Neural cell (in vitro differentiated cells): Measurements from ENCODE around the gene NUP98. TPM values are rescaled to one million over a fixed set of nuclear protein-coding genes. Genes with fewer than 3 reads are reported as not detected.

ENCODE experiments used
- H2AFZ ChIP-seq: fragments of 200-600, 300-800 bp; sonication (generic), shearing (Covaris generic); 2 replicates; pipeline ENCODE4 v1.6.0; 2014; ENCODE audit warnings: low read depth, mild to moderate bottlenecking, antibody characterized with exemption, low read length, moderate library complexity
- H3F3A ChIP-seq: fragments of 200-600 bp; shearing (Covaris generic); 2 replicates; pipeline ENCODE4 v1.6.1; 2016; ENCODE audit warnings: mild to moderate bottlenecking, moderate library complexity, mixed read lengths, antibody characterized with exemption, low read length; ENCODE audit not compliant: insufficient read depth, poor library complexity, severe bottlenecking
- H3K27ac ChIP-seq: fragments of 200-600, 300-800 bp; sonication (generic), shearing (Covaris generic); 2 replicates; pipeline ENCODE4 v1.5.1; 2014; ENCODE audit warnings: mild to moderate bottlenecking, low read length, moderate library complexity
- H3K27me3 ChIP-seq: fragments of 300-800, 200-600 bp; sonication (generic), shearing (Covaris generic); 2 replicates; pipeline ENCODE4 v1.6.0; 2014; ENCODE audit warnings: mild to moderate bottlenecking, low read depth, low read length, moderate library complexity; ENCODE audit not compliant: insufficient read depth
- H3K36me3 ChIP-seq: fragments of 300-800, 200-600 bp; sonication (generic), shearing (Covaris generic); 2 replicates; pipeline ENCODE4 v1.5.1; 2014; ENCODE audit warnings: mild to moderate bottlenecking, antibody characterized with exemption, low read length, moderate library complexity; ENCODE audit not compliant: insufficient read depth
- H3K4me2 ChIP-seq: fragments of 300-800, 200-600 bp; sonication (generic), shearing (Covaris generic); 2 replicates; pipeline ENCODE4 v1.6.0; 2014; ENCODE audit warnings: mild to moderate bottlenecking, low read length
- H3K4me3 ChIP-seq: fragments of 300-800, 200-600 bp; sonication (generic), shearing (Covaris generic); 2 replicates; pipeline ENCODE4 v1.5.1; 2014; ENCODE audit warnings: mild to moderate bottlenecking, low read length, moderate library complexity
- H3K79me2 ChIP-seq: fragments of 200-600 bp; shearing (Covaris generic); replicated peaks from 2 replicates; pipeline ENCODE4 v1.6.0; 2014; ENCODE audit warnings: mild to moderate bottlenecking, low read length, moderate library complexity; ENCODE audit not compliant: insufficient read depth
- H3K9ac ChIP-seq: fragments of 300-800, 200-600 bp; sonication (generic), shearing (Covaris generic); 2 replicates; pipeline ENCODE4 v1.6.1; 2016; ENCODE audit warnings: mild to moderate bottlenecking, low read length, mixed read lengths
- H3K9me2 ChIP-seq: fragments of 200-600 bp; shearing (Covaris generic); 2 replicates; pipeline ENCODE4 v1.6.1; 2016; ENCODE audit warnings: mild to moderate bottlenecking, low read length, mixed read lengths; ENCODE audit not compliant: insufficient read depth
- H3K9me3 ChIP-seq: fragments of 200-600, 300-800 bp; sonication (generic), shearing (Covaris generic); 2 replicates; pipeline ENCODE4 v1.6.1; 2016; ENCODE audit warnings: mild to moderate bottlenecking, mixed run types, low read length, moderate library complexity, mixed read lengths
- H4K20me1 ChIP-seq: fragments of 200-600 bp; shearing (Covaris generic); 2 replicates; pipeline ENCODE4 v1.6.1; 2016; ENCODE audit warnings: mild to moderate bottlenecking, mixed run types; ENCODE audit not compliant: insufficient read depth
- EP300 ChIP-seq: fragments of 450-650 bp; conservative IDR thresholded peaks from 2 replicates; pipeline ENCODE4 v1.6.1; 2014; ENCODE audit warnings: antibody characterized with exemption, mild to moderate bottlenecking, moderate library complexity; ENCODE audit not compliant: poor library complexity, severe bottlenecking
- EZH2 ChIP-seq: fragments of 200-600, 300-800 bp; shearing (Covaris generic), sonication (generic); IDR thresholded peaks from 2 replicates; pipeline ENCODE4 v1.6.1; 2014; ENCODE audit warnings: antibody characterized with exemption, low read length, borderline replicate concordance, mild to moderate bottlenecking; ENCODE audit not compliant: insufficient read depth, poor library complexity, severe bottlenecking
- MXI1 ChIP-seq: fragments of 450-650 bp; conservative IDR thresholded peaks from 2 replicates; pipeline ENCODE4 v1.6.1; 2014; ENCODE audit warnings: antibody characterized with exemption, mild to moderate bottlenecking; ENCODE audit not compliant: poor library complexity, severe bottlenecking
- POLR2AphosphoS5 ChIP-seq: IDR thresholded peaks from 2 replicates; pipeline ENCODE4 v1.6.1; 2012
- RAD21 ChIP-seq: fragments of 450-650 bp; conservative IDR thresholded peaks from 2 replicates; pipeline ENCODE4 v1.6.1; 2014; ENCODE audit warnings: antibody characterized with exemption, mild to moderate bottlenecking, moderate library complexity
- SMC3 ChIP-seq: fragments of 450-650 bp; conservative IDR thresholded peaks from 2 replicates; pipeline ENCODE4 v1.6.1; 2014; ENCODE audit warnings: antibody characterized with exemption, mild to moderate bottlenecking, moderate library complexity; ENCODE audit not compliant: poor library complexity
- TAF1 ChIP-seq: IDR thresholded peaks from 2 replicates; pipeline ENCODE4 v1.6.1; 2012; ENCODE audit warnings: low read depth
- polyA plus RNA-seq: library from polyadenylated mRNA; depleted of rRNA; stranded (reverse); fragments of >200 nt; gene quantifications from 2 replicates; pipeline ENCODE4 v1.2.3, GENCODE V29; 2014
- TF ChIP-seq, protein P1 (sequence below): IDR thresholded peaks from 2 replicates; pipeline ENCODE4 v1.6.1; 2012; ENCODE audit warnings: borderline replicate concordance
- TF ChIP-seq, protein P2 (sequence below): fragments of 450-650 bp; IDR thresholded peaks from 2 replicates; pipeline ENCODE4 v1.5.1; 2014; ENCODE audit warnings: antibody characterized with exemption, mild to moderate bottlenecking, moderate library complexity; ENCODE audit not compliant: poor library complexity, severe bottlenecking

The NUP98 gene
- polyA plus RNA-seq, 1 donor from 2014 or later = 28.9 TPM

- H3K9me2 ChIP-seq = no peaks in the 10 kb centered on the region
- H3K9ac ChIP-seq = no peak overlapping the region
- H3K27me3 ChIP-seq = no peaks in the 10 kb centered on the region
- no peak overlapping the region for H3K4me2 ChIP-seq
- H3K79me2 ChIP-seq = no peaks in the 10 kb centered on the region
- no peak overlapping the region for H3K4me3 ChIP-seq
- H3K36me3 ChIP-seq = peaks cover 19% of the 10 kb centered on the region
- H3F3A ChIP-seq = no peaks in the 10 kb centered on the region
- no peaks in the 10 kb centered on the region for H4K20me1 ChIP-seq
- H3K9me3 ChIP-seq = no peaks in the 10 kb centered on the region
- no peak overlapping the region for H2AFZ ChIP-seq
- no peak overlapping the region for H3K27ac ChIP-seq
- TF ChIP-seq POLR2AphosphoS5 (no peak), MXI1 (no peak), EZH2 (no peak), SMC3 (no peak), EP300 (no peak)
- TF ChIP-seq, protein P1, sequence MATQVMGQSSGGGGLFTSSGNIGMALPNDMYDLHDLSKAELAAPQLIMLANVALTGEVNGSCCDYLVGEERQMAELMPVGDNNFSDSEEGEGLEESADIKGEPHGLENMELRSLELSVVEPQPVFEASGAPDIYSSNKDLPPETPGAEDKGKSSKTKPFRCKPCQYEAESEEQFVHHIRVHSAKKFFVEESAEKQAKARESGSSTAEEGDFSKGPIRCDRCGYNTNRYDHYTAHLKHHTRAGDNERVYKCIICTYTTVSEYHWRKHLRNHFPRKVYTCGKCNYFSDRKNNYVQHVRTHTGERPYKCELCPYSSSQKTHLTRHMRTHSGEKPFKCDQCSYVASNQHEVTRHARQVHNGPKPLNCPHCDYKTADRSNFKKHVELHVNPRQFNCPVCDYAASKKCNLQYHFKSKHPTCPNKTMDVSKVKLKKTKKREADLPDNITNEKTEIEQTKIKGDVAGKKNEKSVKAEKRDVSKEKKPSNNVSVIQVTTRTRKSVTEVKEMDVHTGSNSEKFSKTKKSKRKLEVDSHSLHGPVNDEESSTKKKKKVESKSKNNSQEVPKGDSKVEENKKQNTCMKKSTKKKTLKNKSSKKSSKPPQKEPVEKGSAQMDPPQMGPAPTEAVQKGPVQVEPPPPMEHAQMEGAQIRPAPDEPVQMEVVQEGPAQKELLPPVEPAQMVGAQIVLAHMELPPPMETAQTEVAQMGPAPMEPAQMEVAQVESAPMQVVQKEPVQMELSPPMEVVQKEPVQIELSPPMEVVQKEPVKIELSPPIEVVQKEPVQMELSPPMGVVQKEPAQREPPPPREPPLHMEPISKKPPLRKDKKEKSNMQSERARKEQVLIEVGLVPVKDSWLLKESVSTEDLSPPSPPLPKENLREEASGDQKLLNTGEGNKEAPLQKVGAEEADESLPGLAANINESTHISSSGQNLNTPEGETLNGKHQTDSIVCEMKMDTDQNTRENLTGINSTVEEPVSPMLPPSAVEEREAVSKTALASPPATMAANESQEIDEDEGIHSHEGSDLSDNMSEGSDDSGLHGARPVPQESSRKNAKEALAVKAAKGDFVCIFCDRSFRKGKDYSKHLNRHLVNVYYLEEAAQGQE = no peak
These were observed 113.1 kb downstream of the NUP98 start for GRCh38 chr11:3684129-3684818.

GRCh38 chr11:3683039-3683438 lies 114.3 kb downstream of the NUP98 start:
- Histone ChIP-seq H3K36me3 (peaks cover 21% of the 10 kb centered on the region), H3K27ac (no peak overlapping the region), H3K4me2 (no peak overlapping the region), H3K9me2 (no peaks in the 10 kb centered on the region), H3K79me2 (no peaks in the 10 kb centered on the region), H3K9me3 (no peaks in the 10 kb centered on the region), H4K20me1 (no peaks in the 10 kb centered on the region), H3K27me3 (no peaks in the 10 kb centered on the region), H2AFZ (no peak overlapping the region), H3K4me3 (no peak overlapping the region), H3K9ac (no peak overlapping the region), H3F3A (no peaks in the 10 kb centered on the region)
- TF ChIP-seq, protein P2, sequence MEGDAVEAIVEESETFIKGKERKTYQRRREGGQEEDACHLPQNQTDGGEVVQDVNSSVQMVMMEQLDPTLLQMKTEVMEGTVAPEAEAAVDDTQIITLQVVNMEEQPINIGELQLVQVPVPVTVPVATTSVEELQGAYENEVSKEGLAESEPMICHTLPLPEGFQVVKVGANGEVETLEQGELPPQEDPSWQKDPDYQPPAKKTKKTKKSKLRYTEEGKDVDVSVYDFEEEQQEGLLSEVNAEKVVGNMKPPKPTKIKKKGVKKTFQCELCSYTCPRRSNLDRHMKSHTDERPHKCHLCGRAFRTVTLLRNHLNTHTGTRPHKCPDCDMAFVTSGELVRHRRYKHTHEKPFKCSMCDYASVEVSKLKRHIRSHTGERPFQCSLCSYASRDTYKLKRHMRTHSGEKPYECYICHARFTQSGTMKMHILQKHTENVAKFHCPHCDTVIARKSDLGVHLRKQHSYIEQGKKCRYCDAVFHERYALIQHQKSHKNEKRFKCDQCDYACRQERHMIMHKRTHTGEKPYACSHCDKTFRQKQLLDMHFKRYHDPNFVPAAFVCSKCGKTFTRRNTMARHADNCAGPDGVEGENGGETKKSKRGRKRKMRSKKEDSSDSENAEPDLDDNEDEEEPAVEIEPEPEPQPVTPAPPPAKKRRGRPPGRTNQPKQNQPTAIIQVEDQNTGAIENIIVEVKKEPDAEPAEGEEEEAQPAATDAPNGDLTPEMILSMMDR = no peak
- TF ChIP-seq TAF1 (no peak), POLR2AphosphoS5 (no peak)

- TF ChIP-seq SMC3 (no peak), EZH2 (no peak), MXI1 (no peak), POLR2AphosphoS5 (no peak), EP300 (no peak), TAF1 (no peak), RAD21 (no peak)
- TF ChIP-seq, protein P2 = no peak
- TF ChIP-seq, protein P1 = no peak
- Histone ChIP-seq H3F3A (no peaks in the 10 kb centered on the region), H4K20me1 (no peaks in the 10 kb centered on the region), H3K79me2 (no peaks in the 10 kb centered on the region), H3K27ac (no peak overlapping the region), H3K4me2 (no peak overlapping the region), H3K9me2 (no peaks in the 10 kb centered on the region), H3K36me3 (peaks cover 17% of the 10 kb centered on the region), H3K9me3 (no peaks in the 10 kb centered on the region), H3K4me3 (no peak overlapping the region), H3K9ac (no peak overlapping the region), H2AFZ (no peak overlapping the region), H3K27me3 (no peaks in the 10 kb centered on the region)
These were observed 118.3 kb downstream of the NUP98 start for GRCh38 chr11:3679077-3679476.
